MM.1S (cell line): Measurements from ENCODE around the gene UBE2U.

Experiments used
- DNase-seq: peaks from one replicate; pipeline ENCODE4 v3.0.0-alpha.2; 2015
- H2AFZ ChIP-seq: fragments of 300-600 bp; sonication (generic); 2 replicates; pipeline ENCODE4 v1.6.0; 2016; ENCODE audit warnings: antibody characterized with exemption, low read length
- H3F3A ChIP-seq: fragments of 300-600 bp; sonication (generic); 2 replicates; pipeline ENCODE4 v1.6.1; 2016; ENCODE audit warnings: mild to moderate bottlenecking, antibody characterized with exemption, low read length, moderate library complexity, mixed read lengths; ENCODE audit not compliant: insufficient read depth
- H3K27ac ChIP-seq: fragments of 300-600 bp; sonication (generic); 2 replicates; pipeline ENCODE4 v1.5.1; 2016; ENCODE audit warnings: mild to moderate bottlenecking, low read length
- H3K27me3 ChIP-seq: fragments of 300-600 bp; sonication (generic); replicated peaks from 2 replicates; pipeline ENCODE4 v1.6.0; 2016; ENCODE audit warnings: low read length; ENCODE audit not compliant: insufficient read depth
- H3K36me3 ChIP-seq: fragments of 300-600 bp; sonication (generic); replicated peaks from 2 replicates; pipeline ENCODE4 v1.6.1; 2016; ENCODE audit warnings: mild to moderate bottlenecking, low read length, mixed read lengths; ENCODE audit not compliant: insufficient read depth
- H3K4me1 ChIP-seq: fragments of 300-600 bp; sonication (generic); 2 replicates; pipeline ENCODE4 v1.6.1; 2016; ENCODE audit warnings: low read length, mixed read lengths
- H3K4me2 ChIP-seq: fragments of 300-600 bp; sonication (generic); 2 replicates; pipeline ENCODE4 v1.6.0; 2016; ENCODE audit warnings: low read depth, low read length
- H3K4me3 ChIP-seq: fragments of 300-600 bp; sonication (generic); 2 replicates; pipeline ENCODE4 v1.5.1; 2016; ENCODE audit warnings: low read length, mixed read lengths
- H3K79me2 ChIP-seq: fragments of 300-600 bp; sonication (generic); 2 replicates; pipeline ENCODE4 v1.6.1; 2016; ENCODE audit warnings: mixed run types, low read length, mixed read lengths
- H3K9ac ChIP-seq: fragments of 300-600 bp; sonication (generic); 2 replicates; pipeline ENCODE4 v1.6.1; 2016; ENCODE audit warnings: low read length, mixed read lengths
- H3K9me2 ChIP-seq: fragments of 300-600 bp; sonication (generic); replicated peaks from 2 replicates; pipeline ENCODE4 v1.6.1; 2016; ENCODE audit warnings: mild to moderate bottlenecking, low read length, mixed read lengths; ENCODE audit not compliant: insufficient read depth
- H3K9me3 ChIP-seq: fragments of 300-600 bp; sonication (generic); replicated peaks from 2 replicates; pipeline ENCODE4 v1.6.1; 2016; ENCODE audit warnings: mild to moderate bottlenecking, low read length, mixed read lengths; ENCODE audit not compliant: insufficient read depth
- H4K20me1 ChIP-seq: fragments of 300-600 bp; sonication (generic); 2 replicates; pipeline ENCODE4 v1.6.1; 2016; ENCODE audit warnings: mild to moderate bottlenecking, low read length, moderate library complexity, mixed read lengths; ENCODE audit not compliant: insufficient read depth
- EZH2 ChIP-seq: fragments of 300-600 bp; sonication (generic); optimal IDR thresholded peaks from 2 replicates; pipeline ENCODE3; 2017; ENCODE audit warnings: low read depth, mild to moderate bottlenecking, antibody characterized with exemption, low read length, mixed read lengths
- EZH2phosphoT487 ChIP-seq: fragments of 300-600 bp; sonication (generic); IDR thresholded peaks from 2 replicates; pipeline ENCODE4 v1.6.1; 2018; ENCODE audit warnings: antibody characterized with exemption, low read length
- TF ChIP-seq, protein P1 (sequence below): fragments of 300-600 bp; sonication (generic); IDR thresholded peaks from 2 replicates; pipeline ENCODE4 v1.5.1; 2016; ENCODE audit warnings: antibody characterized with exemption, low read length, mixed read lengths

Gene UBE2U

DNA sequence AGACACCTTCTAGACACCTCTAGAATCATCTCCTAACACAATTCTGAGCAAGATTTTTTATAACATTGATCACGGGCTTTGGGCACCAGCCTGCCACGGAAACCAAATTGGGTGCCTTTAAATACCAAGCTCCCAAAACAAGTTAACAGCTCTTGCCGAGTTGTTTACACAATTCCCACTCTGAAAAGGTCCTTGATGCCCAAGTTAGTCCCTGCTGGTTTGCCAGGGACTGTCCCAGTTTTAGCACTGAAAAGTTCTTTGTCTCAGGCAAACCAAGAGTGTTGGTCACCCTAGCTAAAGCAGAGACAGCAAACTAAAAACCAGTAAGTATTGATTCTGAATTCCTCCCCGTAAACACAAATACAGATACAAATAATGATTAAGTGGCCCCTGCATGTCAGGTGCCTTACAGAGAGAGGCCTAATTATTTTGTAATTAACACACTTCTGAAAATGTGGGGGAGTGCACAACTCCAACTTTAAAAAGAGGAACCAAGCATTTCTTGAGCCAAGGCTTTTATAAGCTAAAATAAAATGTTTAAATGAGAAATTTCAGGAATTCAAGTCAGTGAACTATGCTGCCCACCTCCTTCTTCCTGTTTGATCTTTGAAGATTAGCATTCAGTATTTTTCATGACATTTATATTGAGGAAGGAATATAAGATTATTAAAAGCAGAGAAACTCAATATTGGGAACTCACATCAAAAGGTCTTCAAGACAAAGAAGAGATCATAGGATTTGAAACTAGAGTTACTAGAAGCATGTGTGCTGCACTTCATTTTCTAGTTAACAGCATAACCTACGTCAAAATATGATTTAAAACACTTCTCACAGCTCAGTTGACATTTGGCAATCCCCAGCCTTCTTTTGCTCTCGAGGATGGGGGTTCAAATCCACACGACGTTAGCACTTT lies 9.0 kb upstream of the UBE2U start:
- H3K4me3 ChIP-seq: no peak overlapping the region
- H3K27me3 ChIP-seq: no peaks in the 10 kb centered on the region
- H3K9ac ChIP-seq: no peak overlapping the region
- TF ChIP-seq EZH2phosphoT487 (no peak), EZH2 (no peak)
- TF ChIP-seq, protein P1, sequence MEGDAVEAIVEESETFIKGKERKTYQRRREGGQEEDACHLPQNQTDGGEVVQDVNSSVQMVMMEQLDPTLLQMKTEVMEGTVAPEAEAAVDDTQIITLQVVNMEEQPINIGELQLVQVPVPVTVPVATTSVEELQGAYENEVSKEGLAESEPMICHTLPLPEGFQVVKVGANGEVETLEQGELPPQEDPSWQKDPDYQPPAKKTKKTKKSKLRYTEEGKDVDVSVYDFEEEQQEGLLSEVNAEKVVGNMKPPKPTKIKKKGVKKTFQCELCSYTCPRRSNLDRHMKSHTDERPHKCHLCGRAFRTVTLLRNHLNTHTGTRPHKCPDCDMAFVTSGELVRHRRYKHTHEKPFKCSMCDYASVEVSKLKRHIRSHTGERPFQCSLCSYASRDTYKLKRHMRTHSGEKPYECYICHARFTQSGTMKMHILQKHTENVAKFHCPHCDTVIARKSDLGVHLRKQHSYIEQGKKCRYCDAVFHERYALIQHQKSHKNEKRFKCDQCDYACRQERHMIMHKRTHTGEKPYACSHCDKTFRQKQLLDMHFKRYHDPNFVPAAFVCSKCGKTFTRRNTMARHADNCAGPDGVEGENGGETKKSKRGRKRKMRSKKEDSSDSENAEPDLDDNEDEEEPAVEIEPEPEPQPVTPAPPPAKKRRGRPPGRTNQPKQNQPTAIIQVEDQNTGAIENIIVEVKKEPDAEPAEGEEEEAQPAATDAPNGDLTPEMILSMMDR: no peak
- H3K9me2 ChIP-seq: no peaks in the 10 kb centered on the region
- H3K36me3 ChIP-seq: no peaks in the 10 kb centered on the region
- no peak overlapping the region for H2AFZ ChIP-seq
- no peak for DNase-seq
- no peaks in the 10 kb centered on the region for H3K4me1 ChIP-seq
- H3F3A ChIP-seq: no peaks in the 10 kb centered on the region
- no peaks in the 10 kb centered on the region for H3K9me3 ChIP-seq
- no peak overlapping the region for H3K4me2 ChIP-seq
- H3K27ac ChIP-seq: no peak overlapping the region
- H4K20me1 ChIP-seq: no peaks in the 10 kb centered on the region
- no peaks in the 10 kb centered on the region for H3K79me2 ChIP-seq

DNA sequence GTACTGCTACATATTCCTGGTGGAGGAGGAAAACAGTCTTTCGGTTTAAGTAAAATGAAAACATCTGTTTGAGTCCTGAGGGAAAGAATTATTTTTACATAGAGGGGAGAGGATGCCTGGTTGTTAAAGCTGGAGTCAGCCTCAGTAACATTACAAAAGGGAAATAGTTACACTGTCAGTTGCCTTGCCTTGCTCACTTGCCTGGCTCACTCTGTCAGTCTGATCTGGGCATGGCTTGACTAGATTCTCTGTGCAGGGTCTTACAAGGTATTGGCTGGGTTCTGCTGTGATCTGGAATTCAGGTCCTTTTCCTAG lies 8.4 kb upstream of the UBE2U start:
- H3K4me3 ChIP-seq: no peak overlapping the region
- H3K4me2 ChIP-seq: no peak overlapping the region
- H3K36me3 ChIP-seq: no peaks in the 10 kb centered on the region
- no peak for DNase-seq
- H3K27ac ChIP-seq: no peak overlapping the region
- no peaks in the 10 kb centered on the region for H3K79me2 ChIP-seq
- H3K4me1 ChIP-seq: no peaks in the 10 kb centered on the region
- no peaks in the 10 kb centered on the region for H3K27me3 ChIP-seq
- no peak overlapping the region for H2AFZ ChIP-seq
- H4K20me1 ChIP-seq: no peaks in the 10 kb centered on the region
- no peaks in the 10 kb centered on the region for H3K9me2 ChIP-seq
- no peak overlapping the region for H3K9ac ChIP-seq
- H3F3A ChIP-seq: no peaks in the 10 kb centered on the region
- TF ChIP-seq EZH2phosphoT487: no peak
- no peaks in the 10 kb centered on the region for H3K9me3 ChIP-seq

DNA sequence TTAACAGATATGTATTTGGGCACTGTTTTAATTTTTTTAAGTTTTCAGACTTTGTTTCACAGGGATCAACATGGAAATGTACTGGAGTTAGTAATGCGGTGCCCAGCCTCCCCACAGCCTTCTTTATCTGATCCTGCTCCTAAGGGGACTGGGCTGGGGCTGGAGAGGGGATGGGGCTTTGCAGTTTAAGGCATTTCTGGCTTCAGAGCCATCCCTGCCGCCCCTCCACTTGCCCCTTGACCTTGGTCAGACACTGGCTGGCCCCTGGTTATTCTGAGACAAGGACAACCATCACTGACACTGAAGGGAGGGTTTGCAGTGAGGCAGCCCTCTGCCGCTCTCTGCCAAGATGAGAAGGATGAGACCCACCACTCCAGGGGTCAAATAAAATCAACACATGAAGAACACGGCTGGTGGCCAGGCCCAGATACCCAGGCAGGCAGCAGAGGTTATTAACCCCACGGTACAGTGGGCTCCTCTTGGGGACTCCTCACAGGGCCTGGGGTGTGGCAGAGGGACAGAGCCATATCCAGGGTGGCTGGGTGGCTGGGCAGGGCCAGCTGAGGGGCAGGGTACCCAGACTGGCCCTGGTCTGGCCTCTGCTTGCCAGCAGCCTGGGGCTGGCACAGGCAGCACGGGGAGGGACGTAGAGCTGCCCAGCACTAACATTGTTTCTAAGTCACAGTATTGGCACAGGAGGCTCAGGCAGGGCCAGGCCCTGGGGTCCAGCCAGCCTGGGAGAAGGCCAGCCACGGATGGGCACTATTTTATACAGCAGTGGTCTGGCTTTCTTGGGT lies 7.2 kb upstream of the UBE2U start:
- Histone ChIP-seq H3K79me2 (no peaks in the 10 kb centered on the region), H3K9me3 (no peaks in the 10 kb centered on the region), H2AFZ (no peak overlapping the region), H3K36me3 (no peaks in the 10 kb centered on the region), H3K9me2 (no peaks in the 10 kb centered on the region), H3F3A (no peaks in the 10 kb centered on the region), H3K9ac (no peak overlapping the region), H3K4me2 (no peak overlapping the region), H4K20me1 (no peaks in the 10 kb centered on the region), H3K27me3 (no peaks in the 10 kb centered on the region), H3K27ac (no peak overlapping the region), H3K4me1 (no peaks in the 10 kb centered on the region), H3K4me3 (no peak overlapping the region)
- DNase-seq: no peak
- TF ChIP-seq EZH2phosphoT487 (no peak), EZH2 (no peak)
- TF ChIP-seq, protein P1: no peak
